K562 treated with DMSO at 1 percent for 24 hours (cell line): ENCODE data around the gene MTPN. TPM values are rescaled to one million over a fixed set of nuclear protein-coding genes. Genes with fewer than 3 reads are reported as not detected.

ENCODE experiments used
- total RNA-seq: library from RNA; unstranded; fragments of 300-600 nt; gene quantifications from 2 replicates; pipeline ENCODE4 v1.2.3, GENCODE V29; 2022; ENCODE audit warnings: low read depth; ENCODE audit not compliant: insufficient read depth

MTPN gene, protein sequence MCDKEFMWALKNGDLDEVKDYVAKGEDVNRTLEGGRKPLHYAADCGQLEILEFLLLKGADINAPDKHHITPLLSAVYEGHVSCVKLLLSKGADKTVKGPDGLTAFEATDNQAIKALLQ
- 120 and 134 TPM in 2 replicates for total RNA-seq

DNA sequence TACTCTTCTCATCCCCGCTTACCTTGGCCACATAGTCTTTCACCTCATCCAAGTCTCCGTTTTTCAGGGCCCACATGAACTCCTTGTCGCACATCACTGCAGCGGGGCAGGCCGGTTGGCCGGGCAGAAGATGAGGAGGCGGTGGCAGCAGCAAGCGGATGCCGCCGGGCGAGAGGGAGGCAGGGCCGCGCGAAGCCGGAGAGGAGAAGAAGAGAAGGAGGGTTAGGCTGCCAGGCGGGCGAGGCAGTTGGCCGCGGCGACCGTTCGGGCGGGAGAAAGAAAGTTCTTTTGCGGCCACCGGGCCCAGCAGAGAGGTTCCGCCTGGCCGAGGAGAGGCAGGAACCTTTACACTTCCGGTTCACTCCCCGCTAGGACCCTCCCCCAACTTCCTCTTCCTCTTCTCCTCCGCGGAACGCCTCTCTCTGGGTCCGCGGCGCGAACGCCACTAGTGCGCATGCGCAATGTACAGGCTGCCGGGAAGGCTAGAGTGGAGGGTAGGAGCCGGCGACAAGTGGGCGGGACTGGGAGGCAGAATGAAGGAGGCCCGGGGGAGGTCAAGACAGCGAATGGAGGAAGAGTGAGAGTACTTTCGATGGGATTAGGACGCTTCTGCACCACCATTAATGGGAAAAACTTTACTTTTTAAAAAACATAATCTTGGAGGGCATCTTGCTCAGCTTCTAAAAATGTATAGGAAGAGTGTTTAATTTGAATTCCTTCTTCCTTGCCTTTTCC lies at the start of gene MTPN:
Gene MTPN, minus strand, starts transcription at position 353 of the 735 bp plus-strand sequence. Its CDS starts 259 bp downstream, at position 94.

Other genes with a start within 250 kb of the MTPN start
- gene SLC13A4, start 249.2 kb downstream of the MTPN start, total RNA-seq: 1.0 and 2.3 TPM in 2 replicates
- not detected in 2 replicates for gene FAM180A, start 228.5 kb downstream of the MTPN start, total RNA-seq